MG63 (cell line): ENCODE data around the gene BAHD1. TPM values are rescaled to one million over a fixed set of nuclear protein-coding genes. Genes with fewer than 3 reads are reported as not detected.

Experiments
- DNase-seq: peaks from one replicate; pipeline ENCODE4 v3.0.0-alpha.2; 2020
- H3K27me3 ChIP-seq: fragments of 250-450 bp; sonication (Bioruptor Pico); 2 replicates; pipeline ENCODE4 v1.5.1; 2020; ENCODE audit warnings: mild to moderate bottlenecking, moderate library complexity
- H3K36me3 ChIP-seq: fragments of 250-450 bp; sonication (Bioruptor Pico); 2 replicates; pipeline ENCODE4 v1.5.1; 2020; ENCODE audit warnings: mild to moderate bottlenecking, moderate library complexity
- H3K4me3 ChIP-seq: fragments of 250-450 bp; sonication (Bioruptor Pico); 2 replicates; pipeline ENCODE4 v1.5.1; 2020; ENCODE audit warnings: mild to moderate bottlenecking, moderate library complexity
- H3K9me3 ChIP-seq: fragments of 250-450 bp; sonication (Bioruptor Pico); 2 replicates; pipeline ENCODE4 v1.5.1; 2020; ENCODE audit warnings: mild to moderate bottlenecking, moderate library complexity
- total RNA-seq: library from RNA; depleted of rRNA; stranded (reverse); fragments of >200 nt; shearing (Covaris generic); gene quantifications from 2 replicates; pipeline ENCODE4 v1.2.3, GENCODE V29; 2014; ENCODE audit warnings: low replicate concordance

The BAHD1 gene
- total RNA-seq, 1 experiment from 2014 or later = 8.2 TPM

DNA sequence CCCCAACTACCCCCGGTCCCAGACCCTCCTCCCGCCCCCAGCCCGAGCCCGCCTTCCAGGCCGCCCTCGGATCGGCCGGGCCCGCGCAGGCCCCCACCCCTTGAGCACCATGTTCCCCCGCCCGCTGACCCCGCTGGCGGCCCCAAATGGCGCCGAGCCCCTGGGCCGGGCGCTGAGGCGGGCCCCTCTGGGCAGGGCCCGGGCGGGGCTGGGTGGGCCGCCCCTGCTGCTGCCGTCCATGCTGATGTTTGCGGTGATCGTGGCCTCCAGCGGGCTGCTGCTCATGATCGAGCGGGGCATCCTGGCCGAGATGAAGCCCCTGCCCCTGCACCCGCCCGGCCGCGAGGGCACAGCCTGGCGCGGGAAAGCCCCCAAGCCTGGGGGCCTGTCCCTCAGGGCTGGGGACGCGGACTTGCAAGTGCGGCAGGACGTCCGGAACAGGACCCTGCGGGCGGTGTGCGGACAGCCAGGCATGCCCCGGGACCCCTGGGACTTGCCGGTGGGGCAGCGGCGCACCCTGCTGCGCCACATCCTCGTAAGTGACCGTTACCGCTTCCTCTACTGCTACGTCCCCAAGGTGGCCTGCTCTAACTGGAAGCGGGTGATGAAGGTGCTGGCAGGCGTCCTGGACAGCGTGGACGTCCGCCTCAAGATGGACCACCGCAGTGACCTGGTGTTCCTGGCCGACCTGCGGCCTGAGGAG is 30.5 kb downstream of the BAHD1 start:
- H3K36me3 ChIP-seq = no peaks in the 10 kb centered on the region
- no peak for DNase-seq
- no peaks in the 10 kb centered on the region for H3K27me3 ChIP-seq
- peak overlapping the region; percentile 64 for H3K4me3 ChIP-seq
- H3K9me3 ChIP-seq = no peaks in the 10 kb centered on the region

DNA sequence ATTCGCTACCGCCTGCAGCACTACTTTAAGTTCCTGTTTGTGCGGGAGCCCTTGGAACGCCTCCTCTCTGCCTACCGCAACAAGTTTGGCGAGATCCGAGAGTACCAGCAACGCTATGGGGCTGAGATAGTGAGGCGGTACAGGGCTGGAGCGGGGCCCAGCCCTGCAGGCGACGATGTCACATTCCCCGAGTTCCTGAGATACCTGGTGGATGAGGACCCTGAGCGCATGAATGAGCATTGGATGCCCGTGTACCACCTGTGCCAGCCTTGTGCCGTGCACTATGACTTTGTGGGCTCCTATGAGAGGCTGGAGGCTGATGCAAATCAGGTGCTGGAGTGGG is 31.0 kb downstream of the BAHD1 start:
- H3K4me3 ChIP-seq = peak overlapping the region; percentile 64
- H3K36me3 ChIP-seq = no peaks in the 10 kb centered on the region
- H3K27me3 ChIP-seq = no peaks in the 10 kb centered on the region
- peak; percentile 12 for DNase-seq
- no peaks in the 10 kb centered on the region for H3K9me3 ChIP-seq

DNA sequence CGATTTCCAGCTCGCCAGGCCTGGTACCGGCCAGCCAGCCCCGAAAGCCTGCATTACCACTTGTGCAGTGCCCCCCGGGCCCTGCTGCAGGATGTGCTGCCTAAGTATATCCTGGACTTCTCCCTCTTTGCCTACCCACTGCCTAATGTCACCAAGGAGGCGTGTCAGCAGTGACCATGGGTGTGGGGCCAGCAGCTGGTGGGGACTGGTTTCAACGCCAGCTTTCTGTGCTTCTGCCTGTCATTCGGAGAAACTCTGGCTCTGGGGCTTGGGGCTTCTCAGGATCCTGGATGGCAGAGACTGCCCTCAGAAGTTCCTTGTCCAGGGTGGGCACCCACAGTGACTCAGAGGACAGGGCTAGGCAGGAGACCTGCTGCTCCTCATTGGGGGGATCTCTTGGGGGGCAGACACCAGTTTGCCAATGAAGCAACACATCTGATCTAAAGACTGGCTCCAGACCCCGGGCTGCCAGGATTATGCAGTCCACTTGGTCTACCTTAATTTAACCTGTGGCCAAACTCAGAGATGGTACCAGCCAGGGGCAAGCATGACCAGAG is 31.5 kb downstream of the BAHD1 start:
- Histone ChIP-seq H3K9me3 (no peaks in the 10 kb centered on the region), H3K4me3 (peak overlapping the region; percentile 64), H3K36me3 (no peaks in the 10 kb centered on the region), H3K27me3 (no peaks in the 10 kb centered on the region)
- no peak for DNase-seq

DNA sequence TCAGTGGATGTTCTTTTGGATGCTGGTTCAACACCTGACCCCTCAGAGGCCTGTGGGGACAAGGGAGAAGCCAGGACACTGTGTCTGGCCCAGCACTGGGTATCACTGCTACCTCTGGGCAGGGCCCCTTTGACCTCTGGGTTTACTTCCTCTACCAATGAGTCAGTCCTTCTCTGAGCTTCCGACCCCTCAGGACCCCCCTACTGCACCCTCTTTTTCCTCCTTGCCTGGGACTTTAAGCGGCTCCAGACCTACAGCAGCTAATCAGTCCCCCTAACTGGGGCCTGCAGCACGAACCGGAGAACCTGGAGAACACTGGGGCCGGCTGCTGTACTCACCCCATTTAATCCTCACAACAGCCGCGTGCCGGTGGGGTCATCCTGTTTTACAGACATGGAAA is 33.8 kb downstream of the BAHD1 start:
- DNase-seq = no peak
- no peaks in the 10 kb centered on the region for H3K9me3 ChIP-seq
- H3K36me3 ChIP-seq = no peaks in the 10 kb centered on the region
- no peaks in the 10 kb centered on the region for H3K27me3 ChIP-seq
- H3K4me3 ChIP-seq = no peak overlapping the region

DNA sequence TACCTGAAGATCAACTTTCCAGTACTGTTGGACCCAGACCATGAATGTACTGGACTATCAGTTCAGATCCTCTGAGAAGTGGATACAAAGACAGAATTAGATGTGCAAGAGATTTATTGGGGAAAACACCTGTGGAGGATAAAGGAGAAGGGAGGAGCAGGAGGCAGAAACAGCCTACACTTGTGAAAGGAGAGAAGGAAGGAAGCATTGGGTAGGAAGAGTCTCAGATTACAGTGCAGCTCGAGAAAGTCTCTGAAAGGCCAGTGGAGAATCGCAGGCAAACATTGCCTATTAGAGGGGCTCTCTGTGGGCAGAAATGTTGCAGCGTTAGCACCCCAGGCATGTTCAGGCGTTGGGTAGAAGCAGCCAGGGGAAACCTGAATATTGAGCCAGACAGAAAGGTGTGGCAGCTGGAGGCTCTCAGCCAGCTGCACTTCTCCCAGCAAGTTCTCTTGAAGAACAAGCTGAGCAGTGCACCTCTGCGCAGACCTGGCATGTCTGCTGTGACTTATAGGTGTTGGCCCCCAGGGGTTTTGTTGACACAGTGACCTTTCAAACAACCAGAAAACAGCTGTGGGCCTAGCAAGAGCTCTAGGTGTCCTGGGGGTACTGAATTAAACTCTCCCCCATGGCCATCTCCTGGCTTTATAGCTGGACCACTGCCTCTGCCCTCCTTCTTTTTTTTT is 37.0 kb downstream of the BAHD1 start:
- Histone ChIP-seq H3K36me3 (no peaks in the 10 kb centered on the region), H3K27me3 (no peaks in the 10 kb centered on the region), H3K4me3 (no peak overlapping the region), H3K9me3 (no peaks in the 10 kb centered on the region)
- no peak for DNase-seq

DNA sequence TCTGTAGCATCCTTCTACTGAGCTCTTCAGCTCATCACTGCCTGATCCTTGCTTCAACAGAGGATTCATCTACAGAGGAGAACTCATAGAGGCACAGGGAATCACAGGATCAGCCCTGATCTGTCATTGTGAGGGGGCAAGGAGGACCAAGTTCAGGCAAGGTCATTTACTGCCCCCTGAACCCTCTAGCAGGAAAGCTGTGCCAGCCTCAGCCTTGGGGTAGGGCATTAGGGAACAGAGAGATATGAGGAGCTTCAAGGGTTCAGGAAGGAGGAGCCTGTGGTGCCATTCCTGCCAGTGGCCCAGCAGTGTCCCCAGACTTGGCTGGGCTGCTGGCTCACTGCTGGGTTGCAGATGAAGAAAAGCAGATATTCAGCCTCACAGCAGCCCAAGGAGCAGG is 38.3 kb downstream of the BAHD1 start:
- DNase-seq = no peak
- Histone ChIP-seq H3K4me3 (no peak overlapping the region), H3K36me3 (no peaks in the 10 kb centered on the region), H3K27me3 (no peaks in the 10 kb centered on the region), H3K9me3 (no peaks in the 10 kb centered on the region)

DNA sequence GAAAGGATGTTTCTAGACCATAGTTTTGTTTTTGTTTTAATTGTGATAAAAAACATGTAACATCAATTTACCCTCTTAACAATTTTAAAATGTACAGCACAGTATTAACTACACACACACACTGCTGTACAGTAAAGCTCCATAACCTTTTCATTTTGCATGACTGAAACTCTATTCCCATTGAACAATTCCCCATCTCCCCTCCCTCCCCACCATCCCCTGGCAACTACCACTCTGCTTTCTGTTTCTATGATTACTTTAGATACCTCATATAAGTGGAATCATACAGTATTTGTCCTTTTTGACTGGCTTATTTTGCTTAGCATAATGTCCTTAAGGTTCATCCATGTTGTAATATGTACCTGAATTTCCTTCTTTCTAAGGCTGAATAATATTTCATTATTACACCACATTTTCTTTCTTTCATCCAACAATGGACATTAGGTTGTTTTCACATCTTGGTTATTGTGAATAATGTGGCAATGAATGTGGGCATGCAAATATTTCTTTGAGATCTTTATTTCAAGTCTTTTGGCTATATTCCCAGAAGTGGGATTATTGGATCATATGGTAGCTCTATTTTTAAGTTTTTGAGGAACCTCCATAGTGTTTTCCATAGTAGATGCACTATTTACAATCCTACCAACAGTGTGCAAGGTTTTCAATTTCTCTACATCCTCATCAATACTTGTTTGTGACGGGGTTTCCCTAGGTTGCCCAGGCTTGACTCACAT is 40.8 kb downstream of the BAHD1 start:
- no peaks in the 10 kb centered on the region for H3K9me3 ChIP-seq
- no peak overlapping the region for H3K4me3 ChIP-seq
- no peaks in the 10 kb centered on the region for H3K27me3 ChIP-seq
- DNase-seq = no peak
- H3K36me3 ChIP-seq = no peaks in the 10 kb centered on the region

DNA sequence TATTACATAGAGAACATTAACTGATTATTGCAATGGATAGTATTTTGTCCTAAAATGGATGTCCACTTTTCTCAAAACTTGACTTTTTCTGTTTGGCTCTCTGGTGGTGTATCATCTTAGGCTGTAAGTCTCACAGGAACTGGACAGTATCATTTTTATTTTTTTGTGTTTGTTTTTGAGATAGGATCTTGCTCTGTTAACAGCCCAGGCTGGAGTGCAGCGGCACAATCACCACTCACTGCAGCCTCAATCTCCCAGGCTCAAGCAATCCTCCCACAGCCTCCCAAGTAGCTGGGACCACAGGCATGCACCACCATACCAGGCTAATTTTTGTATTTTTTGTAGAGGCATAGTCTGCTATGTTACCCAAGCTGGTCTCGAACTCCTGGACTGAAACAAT is 43.2 kb downstream of the BAHD1 start:
- no peak for DNase-seq
- no peaks in the 10 kb centered on the region for H3K9me3 ChIP-seq
- no peaks in the 10 kb centered on the region for H3K36me3 ChIP-seq
- no peak overlapping the region for H3K4me3 ChIP-seq
- no peaks in the 10 kb centered on the region for H3K27me3 ChIP-seq

DNA sequence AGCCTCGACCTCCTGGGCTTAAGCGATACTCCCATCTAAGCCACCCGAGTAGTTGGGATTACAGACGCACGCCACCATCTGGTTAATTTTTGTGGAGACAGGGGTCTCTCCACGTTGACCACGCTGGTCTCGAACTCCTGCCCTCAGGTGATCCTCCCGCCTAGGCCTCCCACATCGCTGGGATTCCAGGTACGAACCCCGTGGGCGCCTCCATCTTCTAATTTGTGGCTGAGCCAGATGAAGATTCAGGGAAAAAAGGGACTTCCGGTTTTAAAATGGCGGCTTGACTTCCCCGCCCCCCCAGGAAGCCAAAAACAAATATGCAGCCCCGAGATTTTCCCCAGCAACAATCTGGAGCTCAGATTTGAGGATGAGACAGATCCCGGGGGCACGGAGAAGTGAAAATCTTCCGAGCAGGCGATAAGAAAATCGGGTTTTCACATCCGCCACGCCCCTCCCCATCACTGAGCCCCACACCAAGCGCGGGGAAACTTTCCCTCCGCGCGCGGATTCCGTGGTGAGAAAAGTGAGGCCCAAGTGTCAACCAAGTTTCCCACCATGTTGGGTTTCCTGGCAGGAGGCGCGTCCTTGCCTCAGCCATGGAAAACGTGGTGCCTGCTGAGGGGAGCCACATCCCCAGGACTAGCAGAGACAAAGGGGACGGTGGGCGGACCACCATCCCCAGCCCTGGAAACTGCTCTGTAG is 45.5 kb downstream of the BAHD1 start:
- H3K9me3 ChIP-seq = no peaks in the 10 kb centered on the region
- no peaks in the 10 kb centered on the region for H3K27me3 ChIP-seq
- no peak for DNase-seq
- H3K36me3 ChIP-seq = no peaks in the 10 kb centered on the region
- H3K4me3 ChIP-seq = no peak overlapping the region

DNA sequence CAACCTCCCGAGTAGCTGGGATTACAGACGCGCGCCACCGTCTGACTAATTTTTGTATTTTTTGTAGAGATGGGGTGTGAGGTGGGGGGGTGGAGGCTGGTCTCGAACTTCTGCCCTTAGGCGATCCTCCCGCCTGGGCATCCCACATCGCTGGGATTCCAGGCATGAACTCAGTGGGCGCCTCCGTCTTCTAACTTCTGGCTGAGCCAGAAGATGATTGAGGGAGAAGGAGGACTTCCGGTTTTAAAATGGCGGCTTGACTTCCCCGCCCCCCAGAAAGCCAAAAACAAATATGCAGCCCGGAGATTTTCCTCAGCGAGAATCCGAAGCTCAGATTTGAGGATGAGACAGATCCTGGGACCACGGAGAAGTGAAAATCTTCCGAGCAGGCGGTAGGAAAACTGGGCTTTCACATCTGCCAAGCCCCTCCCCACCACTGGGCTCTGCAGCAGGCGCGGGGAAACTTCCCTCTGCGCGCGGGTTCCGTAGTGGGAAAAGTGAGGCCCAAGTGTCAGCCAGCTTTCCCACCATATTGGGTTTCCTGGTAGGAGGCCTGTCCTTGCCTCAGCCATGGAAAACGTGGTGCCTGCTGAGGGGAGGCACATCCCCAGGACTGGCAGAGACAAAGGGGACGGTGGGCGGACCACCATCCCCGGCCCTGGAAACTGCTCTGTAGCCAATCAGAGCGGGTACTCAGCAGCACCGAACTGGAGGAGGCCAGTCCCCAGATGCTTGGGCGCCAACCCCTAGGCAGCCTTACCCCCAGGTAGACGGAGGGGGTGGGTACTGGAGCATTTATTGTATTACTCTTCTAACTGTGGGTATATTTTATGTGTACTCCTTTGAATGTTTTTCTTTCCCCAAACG is 47.3 kb downstream of the BAHD1 start:
- no peak overlapping the region for H3K4me3 ChIP-seq
- no peaks in the 10 kb centered on the region for H3K27me3 ChIP-seq
- H3K9me3 ChIP-seq = no peaks in the 10 kb centered on the region
- H3K36me3 ChIP-seq = no peaks in the 10 kb centered on the region
- no peak for DNase-seq

DNA sequence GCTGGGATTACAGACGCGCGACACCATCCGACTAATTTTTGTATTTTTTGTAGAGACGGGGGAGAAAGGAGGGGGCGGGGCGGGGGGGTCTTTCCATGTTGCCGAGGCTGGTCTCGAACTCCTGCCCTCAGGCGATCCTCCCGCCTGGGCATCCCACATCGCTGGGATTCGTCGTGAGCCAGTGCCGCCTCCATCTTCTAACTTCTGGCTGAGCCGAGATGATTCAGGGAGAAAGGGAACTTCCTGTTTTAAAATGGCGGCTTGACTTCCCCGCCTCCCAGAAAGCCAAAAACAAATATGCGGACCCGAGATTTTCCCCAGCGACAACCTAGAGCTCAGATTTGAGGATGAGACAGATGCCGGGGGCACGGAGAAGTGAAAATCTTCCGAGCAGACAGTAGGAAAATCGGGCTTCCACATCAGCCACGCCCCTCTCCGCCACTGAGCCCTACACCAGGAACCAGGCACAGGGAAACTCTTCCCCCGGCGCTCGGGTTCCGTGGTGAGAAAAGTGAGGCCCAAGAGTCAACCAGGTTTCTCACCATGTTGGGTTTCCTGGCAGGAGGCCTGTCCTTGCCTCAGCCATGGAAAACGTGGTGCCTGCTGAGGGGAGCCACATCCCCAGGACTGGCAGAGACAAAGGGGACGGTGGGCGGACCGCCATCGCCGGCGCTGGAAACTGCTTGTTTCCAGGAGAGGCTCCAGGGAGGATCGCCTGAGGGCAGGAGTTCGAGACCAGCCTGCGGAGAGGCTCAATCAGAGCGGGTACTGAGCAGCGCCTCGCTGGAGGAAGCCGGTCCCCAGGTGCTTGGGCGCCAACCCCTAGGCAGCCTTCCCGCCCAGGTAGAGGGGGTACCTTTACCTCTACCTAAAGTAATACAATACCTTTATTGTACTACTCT is 48.8 kb downstream of the BAHD1 start:
- Histone ChIP-seq H3K36me3 (no peaks in the 10 kb centered on the region), H3K27me3 (no peaks in the 10 kb centered on the region), H3K9me3 (no peaks in the 10 kb centered on the region), H3K4me3 (peak overlapping the region; percentile 33)
- peak; percentile 10 for DNase-seq

DNA sequence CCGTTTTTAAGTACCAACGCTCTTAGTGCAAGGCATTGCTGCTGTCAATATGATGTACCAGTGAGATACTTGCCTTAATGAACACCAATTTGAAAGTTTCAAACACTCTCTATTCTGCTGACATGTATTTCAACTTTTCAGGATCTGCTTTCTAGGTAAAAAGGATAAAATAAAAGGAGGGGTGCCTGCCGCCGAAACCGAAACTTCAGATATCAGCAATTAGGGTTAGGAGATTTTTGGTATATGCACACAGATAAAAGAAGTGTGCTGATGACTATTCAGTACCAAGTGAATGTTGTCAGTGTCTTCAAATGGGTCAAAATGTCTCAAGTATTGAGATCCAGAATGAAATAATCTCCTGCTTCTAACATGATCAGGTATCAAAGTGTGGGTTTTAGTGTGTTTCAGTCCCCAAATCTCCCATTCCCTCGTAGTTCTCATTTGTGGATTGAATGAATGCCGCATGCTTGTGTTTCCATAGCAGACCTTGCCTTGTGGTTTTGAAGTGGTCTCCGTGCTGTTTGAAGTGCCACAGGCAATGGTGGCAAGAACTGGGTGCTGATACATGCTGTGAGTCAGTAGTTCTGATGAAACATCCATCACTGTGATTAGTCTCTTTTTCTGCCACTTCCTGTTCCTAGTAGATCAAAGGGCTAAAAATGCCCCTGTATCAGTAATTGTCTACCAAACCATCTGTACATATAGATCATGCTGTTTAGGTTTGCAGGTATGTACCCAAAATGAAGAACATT is 52.5 kb downstream of the BAHD1 start:
- no peak overlapping the region for H3K4me3 ChIP-seq
- DNase-seq = no peak
- H3K36me3 ChIP-seq = no peaks in the 10 kb centered on the region
- H3K9me3 ChIP-seq = no peaks in the 10 kb centered on the region
- H3K27me3 ChIP-seq = no peaks in the 10 kb centered on the region

DNA sequence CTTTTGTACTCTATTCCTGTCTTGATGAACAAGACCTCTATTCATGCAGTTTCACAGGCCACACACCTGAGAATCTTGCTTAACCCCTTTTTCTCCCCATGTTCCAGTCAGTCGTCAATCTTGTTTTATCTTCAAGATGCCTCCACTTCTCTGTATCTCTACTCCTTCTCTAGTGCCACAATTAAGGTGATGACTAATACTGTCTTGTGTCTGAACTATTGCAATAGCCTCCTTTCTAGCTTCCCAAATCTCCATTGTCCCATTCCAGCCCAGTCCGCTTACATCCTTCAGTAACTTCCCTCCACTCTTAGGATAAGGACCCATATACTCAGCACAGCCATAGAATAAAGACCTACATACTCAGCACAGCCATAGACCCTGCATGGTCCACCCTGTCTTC is 54.8 kb downstream of the BAHD1 start:
- Histone ChIP-seq H3K9me3 (no peaks in the 10 kb centered on the region), H3K36me3 (no peaks in the 10 kb centered on the region), H3K27me3 (no peaks in the 10 kb centered on the region), H3K4me3 (no peak overlapping the region)
- DNase-seq = no peak

DNA sequence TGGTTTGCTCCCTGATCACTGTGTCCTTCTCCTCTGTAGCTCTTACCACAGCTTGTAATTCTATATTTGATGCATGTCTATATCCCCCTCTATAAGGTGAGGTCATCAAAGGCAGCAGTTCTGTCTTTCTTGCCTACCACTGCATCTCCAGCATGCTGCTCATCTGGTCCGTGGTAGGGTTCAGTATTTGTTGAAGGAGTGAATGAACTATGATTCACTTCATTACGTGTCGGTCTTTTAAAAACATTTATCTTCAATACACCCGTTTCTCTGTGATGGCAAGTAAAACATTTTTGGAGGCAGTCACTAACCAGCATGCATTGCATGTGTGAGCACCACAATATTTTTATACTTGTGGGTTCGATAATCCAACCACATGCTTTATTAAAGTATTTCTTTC is 57.7 kb downstream of the BAHD1 start:
- Histone ChIP-seq H3K27me3 (no peaks in the 10 kb centered on the region), H3K4me3 (no peak overlapping the region), H3K9me3 (no peaks in the 10 kb centered on the region), H3K36me3 (no peaks in the 10 kb centered on the region)
- peak; percentile 64 for DNase-seq

DNA sequence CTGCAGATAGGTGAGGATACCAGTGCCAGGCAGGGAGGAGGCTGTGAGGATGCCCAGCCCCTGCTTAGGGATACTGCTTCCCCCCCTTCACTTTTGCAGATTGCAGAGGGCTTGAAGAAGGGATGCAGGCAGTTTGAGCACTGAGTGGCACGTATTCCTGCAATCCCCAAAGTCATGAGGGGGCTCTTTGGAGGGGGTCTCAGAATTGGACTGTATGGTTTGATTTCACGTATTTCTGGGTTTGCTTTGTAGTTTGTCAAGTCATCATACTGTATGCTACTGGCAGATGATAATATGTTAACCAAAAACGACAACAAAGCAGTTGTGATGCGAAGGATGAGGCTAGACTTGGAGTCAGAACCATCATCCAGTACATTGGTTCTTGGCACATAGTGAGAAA is 58.1 kb downstream of the BAHD1 start:
- Histone ChIP-seq H3K4me3 (no peak overlapping the region), H3K27me3 (no peaks in the 10 kb centered on the region), H3K36me3 (no peaks in the 10 kb centered on the region), H3K9me3 (no peaks in the 10 kb centered on the region)
- no peak for DNase-seq
